Endothelial cell of umbilical vein (primary cell): ENCODE measurements around the gene PAEP. TPM values are rescaled to one million over a fixed set of nuclear protein-coding genes. Genes with fewer than 3 reads are reported as not detected.

ENCODE experiments used
- BruUV-seq: library from RNA; stranded (reverse); fragments of 400-500 nt; replicated peaks from 2 replicates; lab custom pipeline; 2021; lab: Mats Ljungman, UMichigan
- CTCF ChIA-PET: fragments of 300-600, 350-600 bp; sonication (Branson Sonifier 250); formaldehyde crosslinking; loops from one replicate; lab custom pipeline; 2021; ENCODE audit warnings: antibody characterized with exemption, inconsistent platforms; lab: Charles Lee
- POLR2A ChIA-PET: fragments of 300-600, 350-600 bp; sonication (Branson Sonifier 250); formaldehyde crosslinking; loops from one replicate; lab custom pipeline; 2021; ENCODE audit warnings: antibody characterized with exemption, inconsistent platforms; lab: Charles Lee
- DNase-seq: peaks from one replicate; pipeline ENCODE4 v3.0.0-alpha.2; 2011; ENCODE audit warnings: low read depth, low spot score
- FAIRE-seq: peaks from 2 replicates; lab custom pipeline; 2011; peaks lifted over from hg19 to GRCh38; lab: Jason Lieb, UNC
- H2AFZ ChIP-seq: 2 replicates; pipeline ENCODE4 v1.6.0; 2012; ENCODE audit warnings: low read depth, low read length, control low read depth, inconsistent platforms
- H3K27ac ChIP-seq: 2 replicates; pipeline ENCODE4 v1.5.1; 2011; ENCODE audit warnings: low read depth, mild to moderate bottlenecking, control low read depth, low read length, moderate library complexity; ENCODE audit not compliant: insufficient read depth
- H3K27me3 ChIP-seq, 2 experiments: 2 replicates each; pipeline versions ENCODE4 v1.6.0 to v1.6.1; 2011; ENCODE audit warnings: low read length in 2 of 2, mixed read lengths in 1 of 2; ENCODE audit not compliant: control insufficient read depth in 2 of 2, insufficient read depth in 2 of 2
- H3K36me3 ChIP-seq, 2 experiments: 2 replicates in 1 of 2; 3 replicates in 1 of 2; pipeline ENCODE4 v1.5.1; 2011; ENCODE audit warnings: low read length in 2 of 2, mild to moderate bottlenecking in 1 of 2, moderate library complexity in 1 of 2; ENCODE audit not compliant: control insufficient read depth in 2 of 2, insufficient read depth in 2 of 2; ENCODE audit errors: extremely low read depth in 1 of 2
- H3K4me1 ChIP-seq: 3 replicates; pipeline ENCODE4 v1.5.1; 2011; ENCODE audit warnings: mild to moderate bottlenecking, low read length; ENCODE audit not compliant: control insufficient read depth, insufficient read depth; ENCODE audit errors: extremely low read depth
- H3K4me2 ChIP-seq: 2 replicates; pipeline ENCODE4 v1.6.1; 2011; ENCODE audit warnings: low read length, control low read depth, mixed read lengths; ENCODE audit not compliant: insufficient read depth
- H3K4me3 ChIP-seq, 3 experiments: fragments of 200-600 bp in 1 of 3; sonication (generic), shearing (Covaris generic) in 1 of 3; replicated peaks in 1 of 3; 2 replicates each; pipeline ENCODE4 v1.5.1; 2011 to 2016; ENCODE audit warnings: control low read depth in 3 of 3, low read length in 3 of 3, mild to moderate bottlenecking in 2 of 3, inconsistent platforms in 1 of 3, low read depth in 1 of 3, moderate library complexity in 1 of 3; ENCODE audit not compliant: insufficient read depth in 1 of 3
- H3K79me2 ChIP-seq: 2 replicates; pipeline ENCODE4 v1.6.0; 2012; ENCODE audit warnings: low read length, inconsistent platforms; ENCODE audit not compliant: control insufficient read depth, insufficient read depth
- H3K9ac ChIP-seq: replicated peaks from 2 replicates; pipeline ENCODE3; 2011; ENCODE audit warnings: low read length, control low read depth; ENCODE audit not compliant: insufficient read depth; ENCODE audit errors: extremely low read depth
- H3K9me1 ChIP-seq: replicated peaks from 3 replicates; pipeline ENCODE4 v1.6.0; 2011; ENCODE audit warnings: mild to moderate bottlenecking, low read length; ENCODE audit not compliant: control insufficient read depth, insufficient read depth; ENCODE audit errors: extremely low read depth
- H3K9me3 ChIP-seq: replicated peaks from 2 replicates; pipeline ENCODE4 v1.5.1; 2012; ENCODE audit warnings: low read length, inconsistent platforms; ENCODE audit not compliant: control insufficient read depth, insufficient read depth
- H4K20me1 ChIP-seq: replicated peaks from 2 replicates; pipeline ENCODE3; 2011; ENCODE audit warnings: mild to moderate bottlenecking, low read length; ENCODE audit not compliant: control insufficient read depth, insufficient read depth; ENCODE audit errors: extremely low read depth
- CTCF ChIP-seq, 2 donors: IDR thresholded peaks; 1 replicate in 1 of 2; 2 replicates in 1 of 2; pipeline ENCODE4 v1.5.1; 2011; ENCODE audit warnings: low read length in 2 of 2, mild to moderate bottlenecking in 2 of 2, moderate library complexity in 2 of 2, control low read depth in 1 of 2, inconsistent platforms in 1 of 2, low read depth in 1 of 2; ENCODE audit not compliant: insufficient read depth in 1 of 2; ENCODE audit errors: extremely low read depth in 1 of 2
- JUN ChIP-seq: IDR thresholded peaks from 2 replicates; pipeline ENCODE4 v1.6.1; 2011; ENCODE audit warnings: borderline replicate concordance, low read depth; ENCODE audit not compliant: insufficient read length, insufficient read depth
- MYC ChIP-seq: IDR thresholded peaks from one replicate; pipeline ENCODE4 v1.6.1; 2011; ENCODE audit warnings: mild to moderate bottlenecking, low read depth, low read length
- dilution Hi-C: fragments of 300-500 bp; cut with MboI; formaldehyde crosslinking; loops from one replicate; pipeline ENCODE4 v1.15.0; 2019; ENCODE audit warnings: low sequenced_read_pairs; ENCODE audit not compliant: extremely low pct_ligation_motif_present
- intact Hi-C: fragments of 100-400 bp; cut with micrococcal nuclease; formaldehyde crosslinking; loops from one replicate; pipeline ENCODE4 v1.10.0; 2022
- polyA plus RNA-seq, 4 experiments: library from polyadenylated mRNA; depleted of rRNA in 3 of 4; stranded (reverse) in 3 of 4; unstranded in 1 of 4; fragments of >200 nt; gene quantifications; 2 replicates each; pipeline versions ENCODE4 v1.2.1 to v1.2.3, GENCODE V29; 2011 to 2012; ENCODE audit warnings: missing spikeins in 1 of 4
- total RNA-seq: library from RNA; stranded (reverse); gene quantifications from 2 replicates; pipeline ENCODE4 v1.2.3, GENCODE V29; 2021

PAEP gene
- total and polyA plus RNA-seq, 2 donors (not counting 3 experiments of a cell fraction or from before 2014, with no cell fraction given) = not detected

DNA sequence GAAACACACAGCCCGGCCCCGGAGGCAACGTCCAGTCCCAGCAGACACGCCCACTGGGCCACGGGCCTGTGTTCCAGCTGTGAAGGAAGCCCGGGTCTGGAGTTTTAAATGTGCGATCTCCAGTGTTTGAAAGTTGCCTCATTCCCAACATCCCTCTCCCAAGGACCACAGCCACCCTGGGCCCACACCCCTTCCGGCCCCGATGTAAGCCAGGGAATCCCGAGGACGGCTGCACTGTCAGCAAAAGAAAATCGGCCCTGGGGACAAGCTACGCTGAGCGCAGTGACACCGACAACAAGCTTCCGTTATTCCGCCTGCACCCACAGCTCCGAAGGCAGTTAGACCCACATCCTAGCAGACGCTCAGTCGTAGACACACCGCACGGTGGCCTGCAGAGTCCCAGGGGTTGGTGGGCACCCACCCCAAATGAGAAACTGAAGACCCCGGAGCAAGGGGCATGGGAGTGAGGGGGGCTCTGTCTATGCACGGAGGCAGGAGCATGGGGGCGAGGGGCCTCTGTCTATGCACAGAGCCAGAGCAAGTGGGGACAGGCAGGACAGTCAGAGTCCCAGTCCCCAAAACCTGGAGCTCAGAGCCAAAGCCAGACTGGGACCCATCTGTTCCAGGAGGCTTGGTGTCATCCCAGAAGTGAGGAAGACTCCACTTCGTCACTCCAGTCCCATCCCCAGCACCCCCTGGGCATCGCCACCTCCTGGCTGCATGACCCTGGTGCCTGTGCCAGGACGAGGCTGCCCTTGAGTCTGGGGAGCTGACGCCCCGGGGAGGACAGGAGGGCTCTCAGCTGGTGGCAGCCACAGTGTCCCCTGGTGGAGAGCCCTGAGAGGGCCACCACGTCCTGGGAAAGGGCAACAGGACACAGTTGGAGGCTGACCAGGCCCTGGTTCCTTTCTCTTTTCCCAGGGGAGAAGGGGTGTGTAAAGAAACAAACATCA lies 54.4 kb downstream of the PAEP start:
- Histone ChIP-seq H3K4me2 (no peak overlapping the region), H3K27ac (no peak overlapping the region), H3K9ac (no peak overlapping the region), H3K9me1 (no peaks in the 10 kb centered on the region), H4K20me1 (no peaks in the 10 kb centered on the region), H3K9me3 (no peaks in the 10 kb centered on the region), H3K27me3 (no peaks in the 10 kb centered on the region), H2AFZ (no peak overlapping the region), H3K4me3 (no peak overlapping the region), H3K4me1 (no peaks in the 10 kb centered on the region), H3K79me2 (no peaks in the 10 kb centered on the region), H3K36me3 (no peaks in the 10 kb centered on the region)
- intact Hi-C loops = no loop called here
- DNase-seq (no peak), FAIRE-seq (no peak)
- TF ChIP-seq MYC (no peak), CTCF (IDR thresholded peaks at IDR 0.05; ENCODE audit: extremely low read depth in 1 of 2, insufficient read depth in 1 of 2, low read depth in 1 of 2, low read length in 2 of 2) (peak in 1 of 2 donors; percentile 7), JUN (no peak)
- ChIA-PET POLR2A (no interaction called here), CTCF (interaction anchor here (0.6 to 1.8 kb wide), 4 partner anchors 8 to 185 kb away, joined by 3 to 5 read pairs (median 3); no protein-coding TSS in a partner anchor)
- dilution Hi-C loops = no loop called here
- BruUV-seq = no TSS peak

Other genes with a start within 250 kb of the PAEP start
- gene PPP1R26, start 82.0 kb upstream of the PAEP start, total RNA-seq = 11.8 and 16.9 TPM in 2 replicates
- 5.7 and 5.9 TPM in 2 replicates for gene PPP1R26, start 82.0 kb upstream of the PAEP start, polyA plus RNA-seq
- 48.0 and 50.8 TPM in 2 replicates for gene MRPS2, start 61.1 kb upstream of the PAEP start, total RNA-seq
- gene MRPS2, start 61.1 kb upstream of the PAEP start, polyA plus RNA-seq = 231 and 303 TPM in 2 replicates
- not detected in 2 replicates for gene LCN1, start 40.3 kb upstream of the PAEP start, total RNA-seq
- gene LCN1, start 40.3 kb upstream of the PAEP start, polyA plus RNA-seq = not detected in 2 replicates
- gene OBP2A, start 15.6 kb upstream of the PAEP start, total RNA-seq = not detected in 2 replicates
- gene OBP2A, start 15.6 kb upstream of the PAEP start, polyA plus RNA-seq = not detected in 2 replicates
- gene GLT6D1, start 77.8 kb downstream of the PAEP start, total RNA-seq = not detected in 2 replicates
- gene GLT6D1, start 77.8 kb downstream of the PAEP start, polyA plus RNA-seq = not detected in 2 replicates
- gene LCN9, start 101.6 kb downstream of the PAEP start, total RNA-seq = not detected in 2 replicates
- not detected in 2 replicates for gene LCN9, start 101.6 kb downstream of the PAEP start, polyA plus RNA-seq
- not detected in 2 replicates for gene SOHLH1, start 137.7 kb downstream of the PAEP start, total RNA-seq
- gene SOHLH1, start 137.7 kb downstream of the PAEP start, polyA plus RNA-seq = not detected in 2 replicates
- gene KCNT1, start 140.4 kb downstream of the PAEP start, total RNA-seq = not detected in 2 replicates
- gene KCNT1, start 140.4 kb downstream of the PAEP start, polyA plus RNA-seq = not detected in 2 replicates